NK-92 (cell line): ENCODE results near the gene DNAJC8.

Source experiments
- DNase-seq: peaks from one replicate; lab custom pipeline; 2025; ENCODE audit not compliant: unreplicated experiment; lab: John Stamatoyannopoulos, UW

DNAJC8 gene

DNA sequence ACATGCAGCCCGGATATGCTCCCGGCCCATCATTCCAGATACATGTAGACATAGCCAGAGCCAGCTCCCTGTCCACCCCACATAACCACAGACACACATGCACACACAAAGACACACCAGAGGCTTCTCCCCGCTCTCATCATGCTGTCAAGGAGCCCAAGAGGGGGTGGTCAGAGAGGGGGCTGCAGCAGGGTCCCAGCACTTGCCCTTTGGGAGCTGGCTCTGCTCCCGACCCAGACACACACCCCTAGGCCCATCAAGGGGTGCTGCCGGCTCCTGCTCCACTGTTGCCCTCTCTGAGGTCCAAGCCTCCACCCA lies 58.9 kb downstream of the DNAJC8 start:
- no peak for DNase-seq

DNA sequence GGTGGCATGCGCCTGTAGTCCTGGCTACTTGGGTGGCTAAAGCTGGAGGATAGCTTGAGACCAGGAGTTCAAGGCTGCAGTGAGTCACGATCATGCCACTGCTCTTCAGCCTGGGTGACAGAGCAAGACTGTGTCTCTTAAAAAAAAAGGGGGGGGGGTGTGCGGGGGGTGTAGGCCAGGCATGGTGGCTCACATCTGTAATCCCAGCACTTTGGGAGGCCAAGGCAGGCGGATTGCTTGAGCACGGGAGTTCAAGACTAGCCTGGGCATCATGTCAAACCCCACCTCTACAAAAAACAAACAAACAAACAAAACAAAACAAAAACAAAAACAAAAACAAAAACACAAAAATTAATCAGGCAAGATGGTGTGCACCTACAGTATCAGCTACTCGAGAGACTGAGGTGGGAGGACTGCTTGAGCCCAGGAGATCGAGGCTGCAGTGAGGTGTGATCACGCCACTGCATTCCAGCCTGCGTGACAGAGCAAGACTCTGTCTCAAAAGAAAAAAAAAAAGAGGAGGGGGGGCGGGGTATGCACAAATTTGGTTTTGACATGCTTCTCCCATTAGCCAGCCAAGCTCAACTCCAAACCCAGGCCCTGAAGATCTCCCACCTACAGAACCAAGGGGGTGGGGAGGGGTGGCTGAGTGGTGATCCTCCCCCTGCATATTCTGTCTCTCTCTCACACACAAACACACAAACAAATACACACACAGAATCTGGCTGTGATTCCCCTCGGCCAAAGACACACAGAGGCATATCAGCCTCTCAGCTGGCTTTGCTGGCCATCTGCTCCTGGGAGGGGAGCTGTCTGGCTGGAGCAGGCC lies 59.5 kb downstream of the DNAJC8 start:
- DNase-seq, result no peak

DNA sequence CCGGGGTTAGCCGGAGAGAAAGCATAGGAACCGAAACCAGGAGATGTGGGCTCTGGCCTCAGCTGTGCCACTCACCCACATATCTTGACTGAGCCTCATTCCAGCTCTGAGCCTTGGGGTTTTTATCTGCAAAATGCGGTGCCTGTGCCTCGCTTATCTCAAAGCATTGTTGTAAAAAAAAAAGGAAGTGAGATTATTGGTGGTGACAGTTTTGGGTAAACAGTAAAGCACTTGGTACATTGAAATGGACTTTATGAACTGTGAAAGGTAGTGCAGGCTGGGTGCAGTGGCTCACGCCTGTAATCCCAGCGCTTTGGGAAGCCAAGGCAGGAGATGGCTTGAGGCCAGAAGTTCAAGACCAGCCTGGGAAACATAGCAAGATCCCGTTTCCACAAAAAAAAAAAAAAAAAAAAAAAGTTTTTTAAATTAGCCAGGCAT lies 60.1 kb downstream of the DNAJC8 start:
- no peak for DNase-seq

DNA sequence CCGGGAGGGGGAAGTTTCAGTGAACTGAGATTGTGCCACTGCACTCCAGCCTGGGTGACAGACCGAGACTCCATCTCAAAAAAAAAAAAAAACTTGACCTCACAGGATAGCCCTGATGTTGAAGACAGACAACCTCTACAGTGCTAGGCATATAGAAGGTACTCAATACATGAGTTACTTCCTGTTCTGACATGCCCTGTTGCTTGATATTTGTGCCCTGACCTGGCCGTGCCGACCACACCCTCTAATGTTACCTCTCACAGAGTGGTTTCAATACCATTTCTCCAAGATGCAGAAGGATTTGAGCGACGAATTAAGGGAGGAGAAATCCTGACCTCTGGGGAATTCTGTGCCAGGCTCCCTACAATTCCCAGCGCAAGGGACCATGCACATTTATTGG lies 61.6 kb downstream of the DNAJC8 start:
- DNase-seq, result no peak

DNA sequence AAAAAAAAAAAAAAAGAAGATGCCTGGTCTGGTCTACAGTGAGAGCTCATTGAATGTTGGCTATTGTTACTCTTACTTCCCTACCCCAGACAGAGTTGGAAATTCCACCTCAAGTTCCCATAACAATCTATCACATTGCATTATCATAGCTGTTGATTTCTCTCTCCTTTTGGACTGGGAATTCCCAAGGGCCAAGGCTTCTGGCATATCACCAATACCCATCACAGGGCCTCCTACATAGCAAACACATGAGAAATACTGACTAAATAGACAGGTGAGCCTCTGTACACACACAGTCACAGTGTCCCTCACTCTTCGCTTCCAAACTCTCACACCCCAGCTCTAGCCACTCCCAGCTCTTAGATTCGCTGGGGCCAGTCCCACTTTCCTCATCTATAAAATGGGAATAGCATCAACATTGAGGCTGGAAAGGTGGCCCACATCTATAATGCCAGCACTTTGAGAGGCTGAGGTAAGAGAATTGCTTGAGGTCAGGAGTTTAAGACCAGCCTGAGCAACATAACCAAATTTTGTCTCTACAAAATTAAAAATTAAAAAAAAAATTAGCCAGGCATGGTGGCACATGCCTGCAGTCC lies 62.7 kb downstream of the DNAJC8 start:
- DNase-seq, result no peak

DNA sequence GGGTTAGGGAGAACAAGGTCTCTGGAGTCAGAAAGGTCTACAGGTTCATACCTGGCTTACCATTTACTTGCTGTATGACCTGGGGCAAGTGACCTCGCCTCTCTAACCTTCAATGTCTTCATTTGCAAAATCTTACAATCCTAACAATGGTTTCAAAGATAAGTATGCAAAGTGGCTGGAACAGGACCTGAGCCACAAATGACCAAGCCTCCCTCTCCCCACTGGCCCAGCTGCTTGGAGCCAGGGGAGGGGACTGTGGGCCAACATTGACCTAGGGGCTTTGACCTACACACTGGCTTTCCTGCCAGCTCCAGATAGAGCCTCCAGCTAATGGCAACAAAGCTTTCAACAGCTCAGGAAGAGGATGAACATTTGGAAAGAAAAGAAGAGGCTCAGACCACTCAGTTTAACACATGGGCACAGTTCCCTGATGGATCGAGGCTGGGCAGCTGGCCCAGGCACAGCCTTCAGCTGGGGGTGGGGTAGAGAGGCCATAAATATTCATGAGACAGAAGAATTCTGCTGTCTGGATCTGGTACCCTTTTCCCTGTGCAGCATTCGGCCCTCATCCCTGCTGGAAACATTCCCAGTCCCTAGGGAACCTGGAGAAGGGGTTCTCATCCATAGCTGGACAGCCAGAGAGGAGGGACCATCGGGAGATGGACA lies 69.2 kb downstream of the DNAJC8 start:
- DNase-seq, result no peak

DNA sequence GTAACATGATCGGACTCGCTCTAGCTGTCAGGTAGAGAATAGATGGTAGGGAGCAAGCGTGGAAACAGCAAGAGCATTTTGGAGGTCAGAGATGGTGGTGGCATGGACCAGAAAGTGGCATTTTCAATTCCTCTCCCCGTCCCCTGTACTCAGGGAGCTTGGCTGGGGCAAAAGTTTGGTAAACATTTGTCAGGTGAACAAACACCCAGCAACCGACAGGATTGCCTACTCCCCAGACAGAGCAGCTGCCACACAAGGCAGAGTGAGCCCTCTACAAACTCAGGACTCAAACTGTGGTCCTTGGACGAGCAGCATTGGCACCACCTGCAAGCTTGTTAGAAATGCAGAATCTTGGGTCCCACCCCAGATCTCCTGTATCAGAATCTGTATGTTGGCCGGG lies 70.7 kb downstream of the DNAJC8 start:
- no peak for DNase-seq

DNA sequence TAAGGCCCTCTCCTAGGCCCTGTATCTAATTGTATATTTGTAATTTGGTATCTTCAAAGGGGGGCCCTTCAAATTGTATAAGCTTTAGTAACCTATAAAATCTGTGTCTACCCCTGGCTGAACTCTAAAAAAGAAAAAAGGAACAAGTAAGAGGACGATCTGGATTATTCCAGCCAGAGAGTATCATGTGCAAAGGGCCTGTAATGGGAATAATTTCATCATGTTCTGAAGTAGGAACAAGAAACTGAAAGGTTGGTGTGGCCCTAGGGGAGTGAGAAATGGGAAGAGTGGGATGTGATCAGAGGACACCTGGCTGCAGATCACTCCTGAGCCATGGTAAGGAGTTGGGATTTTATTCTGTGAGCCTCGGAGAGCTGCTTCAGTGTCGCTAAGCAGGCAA lies 71.1 kb downstream of the DNAJC8 start:
- no peak for DNase-seq

DNA sequence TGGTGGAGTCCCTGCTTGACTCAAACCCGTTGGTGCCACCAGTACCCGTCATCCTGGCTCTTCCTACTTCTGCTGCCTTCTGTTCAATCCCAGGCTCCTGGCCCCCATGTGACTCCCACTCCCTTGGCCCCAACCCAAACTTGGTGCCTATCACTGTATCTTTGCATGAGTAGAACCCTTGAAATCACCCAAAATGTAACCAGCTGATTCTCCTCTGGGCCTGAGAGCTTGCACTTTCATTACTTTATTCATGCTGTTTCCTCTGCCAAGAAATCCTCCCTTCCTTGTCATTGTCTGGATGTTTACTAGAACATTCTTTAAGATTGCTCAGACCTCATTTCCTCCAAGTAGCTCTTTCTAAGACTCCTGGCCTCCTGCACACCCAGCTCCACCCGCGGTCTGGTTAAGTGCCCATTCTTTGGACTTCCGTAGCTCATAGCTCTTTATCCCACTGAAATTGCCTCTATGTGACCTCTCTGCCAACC lies 72.0 kb downstream of the DNAJC8 start:
- DNase-seq, result no peak

DNA sequence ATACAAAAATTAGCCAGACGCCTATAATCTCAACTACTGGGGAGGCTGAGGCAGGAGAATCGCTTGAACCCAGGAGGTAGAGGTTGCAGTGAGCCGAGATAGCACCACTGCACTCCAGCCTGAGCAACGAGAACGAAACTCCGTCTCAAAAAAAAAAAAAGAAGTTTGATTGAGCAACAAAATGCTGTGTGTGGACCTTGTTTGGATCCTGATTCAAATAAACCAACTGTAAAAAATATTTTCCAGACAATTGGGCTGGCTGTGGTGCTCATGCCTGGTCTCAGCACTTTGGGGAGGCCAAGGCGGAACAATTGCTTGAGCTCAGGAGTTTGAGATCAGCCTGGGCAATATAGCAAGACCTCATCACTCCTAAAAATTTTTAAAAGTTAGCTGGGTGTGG lies 73.1 kb downstream of the DNAJC8 start:
- no peak for DNase-seq

DNA sequence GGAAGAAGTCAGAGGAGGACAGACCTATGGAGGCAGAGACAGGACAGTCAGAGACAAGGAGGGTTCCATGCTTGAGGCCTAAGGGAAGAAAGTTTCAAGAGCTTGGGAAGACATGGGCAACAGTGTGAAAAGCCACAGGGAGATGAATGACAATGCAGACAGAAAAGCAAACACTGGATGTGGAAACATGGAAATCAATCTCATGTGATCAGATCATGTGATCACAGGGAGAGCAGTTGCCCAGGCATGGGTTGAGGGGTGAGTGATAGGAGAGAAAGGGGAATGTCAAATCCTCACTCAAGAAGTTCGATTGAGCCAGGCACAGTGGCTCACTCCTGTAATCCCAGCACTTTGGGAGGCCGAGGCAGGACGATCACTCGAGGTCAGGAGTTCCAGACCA lies 73.6 kb downstream of the DNAJC8 start:
- DNase-seq, result no peak

DNA sequence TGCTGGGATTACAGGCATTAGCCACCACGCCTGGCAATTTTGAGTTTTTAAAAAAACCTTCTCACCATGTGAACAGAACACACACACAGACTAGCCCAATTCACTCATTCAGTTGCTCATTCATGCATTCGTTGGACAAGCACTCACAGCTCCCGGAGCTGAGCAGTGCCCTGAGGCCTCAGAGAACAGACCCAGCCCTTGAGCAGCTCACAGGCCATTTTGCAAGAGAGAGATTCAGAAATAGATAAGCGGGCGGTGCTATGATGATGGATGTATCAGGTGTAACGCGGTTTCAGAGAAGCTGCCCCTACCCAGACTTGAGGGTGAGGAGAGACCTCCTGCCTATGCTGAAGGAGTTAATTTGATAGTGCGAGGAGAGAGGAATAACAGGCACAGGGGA lies 74.9 kb downstream of the DNAJC8 start:
- no peak for DNase-seq

DNA sequence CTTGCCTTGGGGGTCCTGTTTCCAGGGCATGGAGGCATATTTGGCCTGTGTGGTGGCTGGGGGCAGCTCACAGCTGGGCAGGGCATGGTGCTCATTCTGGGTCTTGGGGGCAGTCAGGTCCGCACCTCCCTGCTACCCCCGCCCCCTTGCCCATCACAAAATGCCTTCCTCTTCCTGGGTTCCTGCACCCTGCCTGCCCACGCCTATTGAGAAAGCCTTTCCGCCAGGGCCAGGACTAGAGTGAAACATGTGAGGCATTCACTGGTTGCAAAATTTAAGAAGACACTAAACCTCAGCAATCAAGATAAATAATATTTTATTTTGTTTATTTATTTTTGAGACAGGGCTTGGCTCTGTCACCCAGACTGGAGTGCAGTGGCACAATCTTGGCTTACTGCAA lies 76.0 kb downstream of the DNAJC8 start:
- no peak for DNase-seq

DNA sequence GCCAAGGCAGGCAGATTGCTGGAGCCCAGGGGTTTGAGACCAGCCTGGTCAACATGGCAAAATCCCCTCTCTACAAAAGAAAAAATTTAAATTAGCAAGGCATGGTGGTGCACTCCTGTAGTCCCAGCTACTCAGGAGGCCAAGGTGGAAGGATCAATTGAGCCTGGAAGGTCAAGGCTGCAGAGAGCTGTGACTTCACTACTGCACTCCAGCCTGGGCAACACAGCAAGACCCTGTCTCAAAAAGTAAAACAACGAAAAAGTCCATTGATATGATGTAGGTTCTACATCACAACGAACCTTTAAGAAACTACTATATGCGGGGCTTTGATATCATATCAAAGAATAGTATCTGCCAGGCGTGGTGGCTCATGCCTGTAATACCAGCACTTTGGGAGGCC lies 77.2 kb downstream of the DNAJC8 start:
- no peak for DNase-seq

DNA sequence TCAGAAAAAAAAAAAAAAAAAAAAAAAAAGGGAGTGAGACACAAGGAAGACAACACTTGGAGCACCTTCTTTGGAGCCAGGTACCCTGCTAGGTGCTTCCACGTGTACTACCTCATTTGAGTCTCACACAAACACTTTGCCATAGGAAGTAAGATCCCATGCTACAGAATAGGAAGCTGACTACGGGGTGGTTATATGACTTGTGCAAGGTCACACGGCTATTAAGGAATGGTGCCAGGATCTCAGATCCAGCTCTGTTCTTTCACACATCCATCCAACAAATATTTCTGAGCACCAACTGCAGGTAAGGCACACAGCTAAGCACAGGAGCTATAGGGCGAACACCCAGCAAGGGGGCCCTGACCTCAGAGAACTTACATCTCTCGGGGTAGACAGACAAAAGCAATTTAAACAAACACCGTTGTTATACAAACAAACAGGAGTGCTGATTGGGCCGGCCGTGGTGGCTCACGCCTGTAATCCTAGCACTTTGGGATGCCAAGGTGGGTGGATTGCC lies 78.7 kb downstream of the DNAJC8 start:
- no peak for DNase-seq
